ENCODE data around the gene RNF38.
"Not testable (repeated sequence)": the region's sequence is repeated elsewhere in the genome, so short reads cannot be mapped to it uniquely, and the experiment has no call there.

RNF38 gene

DNA sequence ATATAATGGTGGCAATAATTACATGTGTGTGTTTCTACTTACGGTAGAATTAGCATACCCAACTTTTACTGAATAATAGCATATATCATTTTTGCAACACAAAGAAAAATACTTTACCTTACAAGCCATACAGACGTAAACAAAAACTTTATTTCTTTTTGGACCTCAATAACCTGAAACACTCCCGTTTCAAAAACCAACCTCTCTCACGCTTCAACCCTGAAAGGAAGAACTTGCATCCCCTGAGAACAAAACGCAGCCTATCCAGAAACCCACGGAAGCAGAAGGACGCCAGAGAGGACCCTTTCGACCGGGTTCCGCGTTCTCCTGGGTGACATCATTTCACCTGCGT lies at the start of gene RNF38:
RNF38 (minus strand) TSS at position 290 of the 352 bp plus-strand sequence; CDS start at position 129, 161 bp downstream.
- DNase-seq (ENCODE audit: low spot score) = no peak

- DNase-seq (ENCODE audit: low spot score) = not testable (repeated sequence)
Measured at GRCh38 chr9:36448555-36448954, 48.5 kb upstream of the RNF38 start.

- DNase-seq (ENCODE audit: low spot score) = no peak
Measured at GRCh38 chr9:36448017-36448416, 47.9 kb upstream of the RNF38 start.

GRCh38 chr9:36446678-36447077 lies 46.6 kb upstream of the RNF38 start:
- not testable (repeated sequence) for DNase-seq (ENCODE audit: low spot score)

DNA sequence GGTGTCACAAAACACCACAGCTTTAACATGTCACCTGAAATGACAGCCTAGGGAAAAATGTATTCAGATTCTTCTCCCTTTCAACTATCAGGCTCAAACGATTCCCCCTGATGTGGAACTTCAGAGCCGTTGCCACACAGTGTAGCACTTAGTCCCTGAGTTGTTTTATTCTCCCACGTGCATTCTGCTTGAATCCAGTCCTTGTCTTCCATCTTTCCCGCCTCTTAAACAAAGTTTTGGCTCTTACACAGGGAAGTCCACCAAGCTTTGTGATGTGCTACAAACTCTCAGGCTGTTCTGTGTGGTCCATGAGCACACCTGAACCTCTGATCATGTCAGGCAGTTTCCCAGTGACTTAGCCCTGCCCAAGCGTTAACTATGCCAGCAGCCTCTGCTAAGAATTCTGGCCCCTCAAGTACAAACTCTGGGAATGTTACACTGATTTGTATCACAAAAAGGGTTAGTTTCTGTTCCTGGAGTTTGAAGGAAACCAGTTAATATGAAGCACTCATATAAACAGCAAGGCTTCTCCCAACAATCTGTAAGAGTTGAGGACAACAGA lies 45.8 kb upstream of the RNF38 start:
- DNase-seq (ENCODE audit: low spot score) = no peak

DNA sequence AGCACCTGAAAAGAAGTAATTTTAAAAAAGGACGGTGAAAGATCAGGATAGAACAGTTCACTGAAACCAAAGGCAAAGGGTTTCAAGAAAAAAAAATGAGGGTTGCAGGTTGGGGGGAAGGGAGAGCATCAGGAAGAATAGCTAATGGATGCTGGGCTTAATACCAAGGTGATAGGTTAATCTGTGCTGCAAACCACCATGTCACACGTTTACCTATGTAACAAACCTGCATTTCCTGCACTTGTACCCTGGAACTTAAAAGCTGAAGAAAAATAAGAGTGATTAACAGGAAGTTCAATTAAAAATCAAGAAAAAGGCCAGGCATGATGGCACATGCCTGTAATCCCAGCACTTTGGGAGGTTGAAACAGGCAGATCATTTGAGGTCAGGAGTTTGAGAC lies 44.1 kb upstream of the RNF38 start:
- DNase-seq (ENCODE audit: low spot score) = no peak

DNA sequence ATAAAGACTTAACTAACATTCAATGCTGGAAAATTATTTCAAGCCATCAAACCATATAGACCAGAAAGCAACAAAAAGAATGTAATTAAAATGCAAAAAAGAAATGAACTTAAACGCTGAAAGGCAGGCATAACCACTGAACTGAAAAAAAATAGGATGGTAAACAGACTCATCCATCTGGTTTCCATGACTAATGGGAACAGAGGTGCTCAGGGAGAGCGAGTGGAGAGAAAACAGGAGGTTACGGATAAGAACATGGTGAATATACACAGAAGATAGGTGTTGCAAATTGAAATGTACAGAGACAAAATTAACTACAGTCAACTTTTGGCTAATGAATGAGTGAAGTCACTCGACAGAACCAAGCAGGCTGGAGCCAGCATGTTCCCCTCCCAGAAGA lies 43.5 kb upstream of the RNF38 start:
- no peak for DNase-seq (ENCODE audit: low spot score)

DNA sequence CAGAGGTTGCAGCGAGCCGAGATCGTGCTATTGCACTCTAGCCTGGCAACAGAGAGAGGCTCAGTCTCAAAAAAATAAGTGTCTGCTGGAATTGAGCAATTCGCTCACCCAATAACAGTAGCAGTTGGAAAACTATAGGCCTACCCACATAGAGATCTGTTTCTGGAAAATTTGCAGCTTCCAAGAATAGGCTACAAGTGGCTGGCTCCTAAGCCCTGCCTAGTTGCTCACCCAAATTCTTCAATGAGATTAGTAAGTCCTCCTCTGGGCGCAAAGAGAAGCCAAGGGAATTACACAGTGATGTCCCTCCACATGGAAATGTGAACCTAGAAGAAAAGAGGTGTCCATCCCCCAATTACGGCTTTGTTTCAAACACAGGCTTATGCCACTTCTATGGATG lies 42.6 kb upstream of the RNF38 start:
- no peak for DNase-seq (ENCODE audit: low spot score)

GRCh38 chr9:36441966-36442365 lies 41.9 kb upstream of the RNF38 start:
- DNase-seq (ENCODE audit: low spot score) = no peak

DNA sequence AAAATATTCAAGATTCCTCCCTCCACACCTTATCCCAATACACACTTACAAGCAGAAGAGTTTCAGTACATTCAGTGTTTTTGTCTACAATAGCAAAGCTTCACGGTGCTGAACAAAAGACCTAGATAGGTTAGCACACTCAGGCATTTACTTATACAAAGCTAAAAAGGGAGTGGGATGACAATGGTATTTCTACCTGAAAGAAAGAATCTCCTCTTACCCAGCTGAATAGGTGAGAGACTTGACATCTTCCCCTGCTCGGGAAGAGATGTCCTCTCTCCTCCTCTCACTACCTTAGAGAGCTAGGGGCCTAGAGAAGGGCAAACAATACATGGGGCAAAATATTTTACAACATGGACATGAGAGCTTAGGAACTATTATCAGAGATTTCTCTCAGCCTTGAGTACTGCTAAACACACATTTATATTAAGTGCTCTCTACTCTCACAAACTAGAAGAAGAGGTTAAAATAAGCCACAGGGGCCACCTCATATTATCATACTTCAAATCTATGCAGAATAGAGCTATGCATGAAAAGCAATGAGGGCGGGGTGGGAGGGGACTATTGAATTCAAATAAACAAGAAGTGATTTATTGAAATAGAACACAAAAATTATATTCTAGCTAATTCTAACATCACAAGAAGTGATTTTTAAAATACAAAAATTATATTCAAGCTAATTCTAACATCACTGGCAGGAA lies 38.6 kb upstream of the RNF38 start:
- DNase-seq (ENCODE audit: low spot score) = no peak

DNA sequence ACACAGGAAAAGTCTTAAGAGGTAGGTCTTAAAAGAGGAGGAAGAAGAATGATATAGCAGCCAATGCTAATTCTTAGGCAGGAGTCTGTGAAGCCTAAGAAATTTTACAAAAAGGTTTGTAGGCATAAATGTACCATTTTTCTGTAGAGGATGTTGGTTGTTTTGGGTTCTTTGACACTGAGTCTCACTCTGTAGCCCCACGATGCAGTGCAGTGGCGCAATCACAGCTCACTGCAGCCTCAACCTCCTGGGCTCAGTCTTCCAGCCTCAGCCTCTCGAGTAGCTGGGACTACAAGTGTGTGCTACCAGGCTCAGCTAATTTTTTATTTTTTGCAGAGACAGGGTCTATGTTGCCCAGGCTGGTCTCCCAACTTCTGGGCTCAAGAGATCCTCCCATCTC lies 37.7 kb upstream of the RNF38 start:
- DNase-seq (ENCODE audit: low spot score) = no peak

GRCh38 chr9:36436909-36437308 lies 36.8 kb upstream of the RNF38 start:
- no peak for DNase-seq (ENCODE audit: low spot score)

GRCh38 chr9:36433386-36433785 lies 33.3 kb upstream of the RNF38 start:
- DNase-seq (ENCODE audit: low spot score) = no peak

- no peak for DNase-seq (ENCODE audit: low spot score)
Measured at GRCh38 chr9:36431078-36431477, 31.0 kb upstream of the RNF38 start.

DNA sequence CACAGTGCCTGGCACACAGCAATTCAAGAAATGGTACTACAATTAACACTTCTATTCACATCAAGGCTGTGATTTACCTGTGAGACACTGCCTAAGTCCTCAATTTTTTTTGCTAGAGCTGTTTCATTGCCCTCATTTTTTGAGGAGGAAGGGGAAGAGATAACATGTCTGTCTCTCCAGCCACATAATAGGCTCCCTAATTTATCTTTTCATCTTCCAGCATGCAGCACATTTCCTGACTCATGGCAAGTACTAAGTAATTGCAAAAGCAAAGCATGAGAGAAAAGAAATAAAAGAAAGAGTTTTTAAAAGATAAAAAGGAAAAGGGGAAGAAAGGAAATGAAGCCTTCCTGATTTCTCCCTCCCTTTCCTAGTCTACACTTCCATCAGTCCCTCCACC lies 26.9 kb upstream of the RNF38 start:
- DNase-seq (ENCODE audit: low spot score) = no peak

DNA sequence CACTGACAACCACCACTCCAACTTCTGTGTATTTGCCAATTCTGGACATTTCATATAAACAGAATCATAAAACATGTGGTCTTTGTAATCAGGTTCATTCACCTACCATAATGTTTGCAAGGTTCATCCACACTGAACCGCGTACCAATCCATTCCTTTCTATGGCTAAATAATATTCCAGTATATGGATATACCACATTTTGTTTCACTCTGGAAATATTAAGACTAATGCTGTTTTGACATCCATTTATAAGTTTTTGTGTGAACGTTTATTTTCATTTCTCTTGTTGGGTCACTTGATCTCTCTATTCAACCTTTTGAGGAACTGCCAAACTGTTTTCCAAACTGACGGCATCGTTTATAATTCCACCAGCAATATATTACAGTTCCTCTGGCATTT lies 26.3 kb upstream of the RNF38 start:
- DNase-seq (ENCODE audit: low spot score) = no peak

- DNase-seq (ENCODE audit: low spot score) = no peak
Measured at GRCh38 chr9:36424289-36425055, 24.4 kb upstream of the RNF38 start.

- DNase-seq (ENCODE audit: low spot score) = no peak
Measured at GRCh38 chr9:36423206-36423605, 23.1 kb upstream of the RNF38 start.

DNA sequence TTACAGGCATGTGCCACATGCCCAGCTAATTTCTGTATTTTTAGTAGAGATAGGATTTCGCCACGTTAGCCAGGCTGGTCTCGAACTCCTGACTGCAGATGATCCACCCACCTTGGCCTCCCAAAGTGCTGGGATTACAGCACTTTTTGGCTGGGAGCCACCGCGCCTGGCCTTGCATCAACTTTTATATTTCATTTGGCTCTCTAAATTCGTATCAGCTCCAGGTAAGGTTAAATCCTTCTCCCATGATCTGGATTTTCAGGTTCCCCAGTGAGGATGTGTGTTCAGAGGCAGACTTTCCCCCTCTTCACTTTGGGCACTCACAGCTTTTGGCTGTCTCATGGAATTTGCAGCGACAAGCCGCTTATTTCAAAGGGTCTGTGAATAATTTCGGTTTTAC lies 16.8 kb upstream of the RNF38 start:
- no peak for DNase-seq (ENCODE audit: low spot score)

DNA sequence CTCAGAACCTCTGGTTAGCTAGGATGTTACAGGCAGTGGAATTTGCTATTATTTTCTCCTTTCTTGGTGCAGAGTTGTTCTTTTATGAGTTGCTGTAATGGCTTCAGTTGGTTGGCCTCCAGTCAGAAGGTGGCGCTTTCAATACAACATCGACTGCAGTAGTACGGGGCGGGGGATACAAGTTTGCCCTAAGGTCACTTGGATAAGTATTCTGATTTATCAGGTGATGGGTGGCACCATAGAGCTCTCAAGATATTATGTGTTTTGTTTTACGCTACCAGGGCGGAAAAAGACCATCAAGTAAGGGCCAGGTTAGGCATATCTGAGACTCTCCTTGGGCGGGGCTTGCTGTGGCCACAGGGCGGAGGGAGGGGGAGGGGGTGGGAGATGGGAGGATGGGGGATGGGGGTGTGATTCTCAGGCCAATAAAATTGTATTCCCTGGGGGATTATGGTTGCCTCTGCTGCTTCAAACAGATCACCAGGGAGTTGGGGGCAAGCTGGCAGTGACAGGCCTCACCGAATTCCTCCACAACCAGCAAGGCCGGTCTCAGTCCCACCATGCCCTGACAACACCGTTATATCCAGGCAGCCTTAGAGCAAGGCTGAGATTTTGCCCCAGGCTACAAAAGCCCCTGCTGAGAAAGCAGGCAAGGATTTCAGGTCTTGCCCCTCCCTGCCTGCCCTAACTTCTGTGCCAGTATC lies 15.9 kb upstream of the RNF38 start:
- DNase-seq (ENCODE audit: low spot score) = no peak

DNA sequence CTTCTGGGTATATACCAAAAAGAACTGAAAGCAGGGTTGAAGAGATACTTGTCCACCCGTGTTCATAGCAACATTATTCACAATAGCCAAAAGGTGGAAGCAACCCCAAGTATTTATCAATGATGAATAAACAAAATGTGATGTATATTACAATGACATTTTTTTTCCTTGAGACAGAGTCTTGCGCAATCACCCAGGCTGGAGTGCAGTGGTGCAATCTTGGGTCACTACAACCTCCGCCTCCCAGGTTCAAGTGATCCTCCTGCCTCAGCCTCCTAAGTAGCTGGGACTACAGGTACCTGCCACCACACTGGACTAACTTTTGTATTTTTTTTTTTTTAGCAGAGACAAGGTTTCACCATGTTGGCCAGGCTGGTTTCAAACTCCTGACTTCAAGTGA lies 11.3 kb upstream of the RNF38 start:
- DNase-seq (ENCODE audit: low spot score) = not testable (repeated sequence)

DNA sequence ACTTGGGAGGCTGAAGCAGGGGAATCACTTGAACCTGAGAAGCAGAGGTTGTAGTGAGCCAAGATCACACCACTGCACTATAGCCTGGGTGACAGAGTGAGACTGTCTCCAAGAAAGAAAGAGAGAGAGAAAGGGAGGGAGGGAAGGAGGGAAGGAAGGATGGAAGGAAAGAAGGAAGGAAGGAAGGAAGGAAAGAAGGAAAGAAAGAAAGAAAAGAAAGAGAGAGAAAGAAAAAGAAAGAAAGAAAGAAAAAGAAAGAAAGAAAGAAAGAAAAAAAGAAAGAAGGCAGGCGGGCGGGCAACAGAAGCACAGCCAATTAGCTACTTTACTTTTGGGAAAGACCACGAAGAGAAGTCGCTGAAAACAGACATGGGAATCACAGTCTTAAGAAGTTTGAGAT lies 9.0 kb upstream of the RNF38 start:
- DNase-seq (ENCODE audit: low spot score) = not testable (repeated sequence)

Measured in left forelimb (tissue), 1 donor.